NB4 (cell line): ENCODE data around the gene TMEM94.

Source experiments
- MAX ChIP-seq: IDR thresholded peaks from 2 replicates; pipeline ENCODE4 v1.6.1; 2011; ENCODE audit warnings: low read depth, low read length
- POLR2A ChIP-seq: IDR thresholded peaks from 2 replicates; pipeline ENCODE4 v1.6.1; 2011; ENCODE audit warnings: mild to moderate bottlenecking; ENCODE audit not compliant: insufficient read length; ENCODE audit errors: extremely low read depth

GRCh38 chr17:75498726-75499213, 42.3 kb downstream of the TMEM94 start:
- TF ChIP-seq MAX (no peak), POLR2A (no peak)
